K562 treated with DMSO at 1 percent for 24 hours (cell line): Measurements from ENCODE around the gene KLLN. TPM values are rescaled to one million over a fixed set of nuclear protein-coding genes. Genes with fewer than 3 reads are reported as not detected.

Source experiments
- total RNA-seq: library from RNA; unstranded; fragments of 300-600 nt; gene quantifications from 2 replicates; pipeline ENCODE4 v1.2.3, GENCODE V29; 2022; ENCODE audit warnings: low read depth; ENCODE audit not compliant: insufficient read depth

The KLLN gene
- total RNA-seq = 0.25 and 0.41 TPM in 2 replicates

GRCh38 chr10:87863053-87863943, at the start of gene KLLN, which contains the start of gene PTEN:
TSS of gene KLLN (minus strand) at chr10:87863533. CDS start at chr10:87862487, 1,046 bp downstream.
TSS of gene PTEN (plus strand) at chr10:87863625. CDS start at chr10:87864470, 845 bp downstream.

GRCh38 chr10:87817609-87818504, 45.5 kb downstream of the KLLN start, which contains the start of gene ATAD1:
TSS of gene ATAD1 (minus strand) at chr10:87818226. CDS start at chr10:87814599, 3,627 bp downstream.

Other genes starting within 250 kb of the KLLN start
- not detected in 2 replicates for gene PAPSS2, start 203.7 kb downstream of the KLLN start, total RNA-seq
- 10.9 and 12.0 TPM in 2 replicates for gene ATAD1, start 45.3 kb downstream of the KLLN start, total RNA-seq
- 10.4 and 13.5 TPM in 2 replicates for gene PTEN, start 92 bp upstream of the KLLN start, total RNA-seq